ENCODE measurements around the gene CYSRT1. TPM values are rescaled to one million over a fixed set of nuclear protein-coding genes. Genes with fewer than 3 reads are reported as not detected.

Gene CYSRT1
- total and polyA plus RNA-seq, 2 donors (not counting 1 experiment from before 2014, with no cell fraction given) = 0.22 to 0.51 TPM

- H3K4me3 Mint-ChIP-seq = no peak overlapping the region
- intact Hi-C loops (cut with micrococcal nuclease) = no loop called here
- Histone ChIP-seq H3K27ac (ENCODE audit: low read length in 2 of 2) (no peak overlapping the region), H3K27me3 (replicated peaks in 1 of 4; ENCODE audit: control extremely low read depth in 1 of 4, control insufficient read depth in 3 of 4, insufficient read depth in 4 of 4, low read length in 3 of 4) (no peaks in the 10 kb centered on the region), H3K4me1 (ENCODE audit: control insufficient read depth in 2 of 2, insufficient read depth in 2 of 2, low read length in 2 of 2) (peaks cover 41 to 71% of the 10 kb centered on the region in 2 donors), H3K4me3 (ENCODE audit: control extremely low read depth in 1 of 5, extremely low read depth in 1 of 5, insufficient read depth in 1 of 5, low read depth in 2 of 5, low read length in 4 of 5) (no peak overlapping the region), H2AFZ (ENCODE audit: insufficient read depth, low read depth, low read length, poor library complexity, severe bottlenecking) (no peak overlapping the region), H3K9me3 (ENCODE audit: control extremely low read depth in 1 of 3, control insufficient read depth in 2 of 3, insufficient read depth in 1 of 3, low read length in 2 of 3) (no peaks in the 10 kb centered on the region), H4K20me1 (ENCODE audit: control insufficient read depth, insufficient read depth, low read length, poor library complexity, severe bottlenecking) (peaks cover 13% of the 10 kb centered on the region), H3K4me2 (replicated peaks; ENCODE audit: low read depth, low read length, poor library complexity, severe bottlenecking) (no peak overlapping the region), H3K79me2 (ENCODE audit: control insufficient read depth, insufficient read depth, low read length) (peaks cover 37% of the 10 kb centered on the region), H3K9ac (ENCODE audit: low read length) (no peak overlapping the region), H3K36me3 (replicated peaks in 1 of 2; ENCODE audit: control extremely low read depth in 1 of 2, control insufficient read depth in 1 of 2, extremely low read depth in 1 of 2, insufficient read depth in 2 of 2, low read length in 1 of 2) (peaks cover 0 to 11% of the 10 kb centered on the region in 2 experiments)
- H3K27ac Mint-ChIP-seq = no peak overlapping the region
- 91% methylated on average over 39 of the region's 39 CpGs for WGBS (ENCODE audit: insufficient coverage)
- ChIA-PET CTCF (interaction anchor here (0.8 to 1.4 kb wide), 2 partner anchors 11 to 24 kb away, joined by 3 read pairs; no protein-coding TSS in a partner anchor), POLR2A (interaction anchor here (0.6 to 0.7 kb wide), 2 partner anchors 15 to 33 kb away, joined by 3 to 4 read pairs; no protein-coding TSS in a partner anchor)
- TF ChIP-seq, protein P1, sequence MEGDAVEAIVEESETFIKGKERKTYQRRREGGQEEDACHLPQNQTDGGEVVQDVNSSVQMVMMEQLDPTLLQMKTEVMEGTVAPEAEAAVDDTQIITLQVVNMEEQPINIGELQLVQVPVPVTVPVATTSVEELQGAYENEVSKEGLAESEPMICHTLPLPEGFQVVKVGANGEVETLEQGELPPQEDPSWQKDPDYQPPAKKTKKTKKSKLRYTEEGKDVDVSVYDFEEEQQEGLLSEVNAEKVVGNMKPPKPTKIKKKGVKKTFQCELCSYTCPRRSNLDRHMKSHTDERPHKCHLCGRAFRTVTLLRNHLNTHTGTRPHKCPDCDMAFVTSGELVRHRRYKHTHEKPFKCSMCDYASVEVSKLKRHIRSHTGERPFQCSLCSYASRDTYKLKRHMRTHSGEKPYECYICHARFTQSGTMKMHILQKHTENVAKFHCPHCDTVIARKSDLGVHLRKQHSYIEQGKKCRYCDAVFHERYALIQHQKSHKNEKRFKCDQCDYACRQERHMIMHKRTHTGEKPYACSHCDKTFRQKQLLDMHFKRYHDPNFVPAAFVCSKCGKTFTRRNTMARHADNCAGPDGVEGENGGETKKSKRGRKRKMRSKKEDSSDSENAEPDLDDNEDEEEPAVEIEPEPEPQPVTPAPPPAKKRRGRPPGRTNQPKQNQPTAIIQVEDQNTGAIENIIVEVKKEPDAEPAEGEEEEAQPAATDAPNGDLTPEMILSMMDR (IDR thresholded peaks at IDR 0.05) = no peak
- TF ChIP-seq EZH2 (IDR thresholded peaks at IDR 0.05; ENCODE audit: borderline replicate concordance, insufficient read depth, low read depth, low read length, poor library complexity, severe bottlenecking) = no peak
- ATAC-seq (ENCODE audit: low read depth) (no peak), DNase-seq (no peak)
- H3K9me3 Mint-ChIP-seq (ENCODE audit: insufficient read depth) = no peaks in the 10 kb centered on the region
- H3K27me3 Mint-ChIP-seq = no peaks in the 10 kb centered on the region
- peaks cover 55% of the 10 kb centered on the region for H3K4me1 Mint-ChIP-seq
Observed at GRCh38 chr9:137272241-137273094, 47.5 kb downstream of the CYSRT1 start.

GRCh38 chr9:137273095-137273490 lies 48.1 kb downstream of the CYSRT1 start:
- intact Hi-C loops (cut with micrococcal nuclease) = no loop called here
- Mint-ChIP-seq H3K4me3 (no peak overlapping the region), H3K27ac (no peak overlapping the region), H3K27me3 (no peaks in the 10 kb centered on the region), H3K4me1 (peaks cover 53% of the 10 kb centered on the region), H3K9me3 (ENCODE audit: insufficient read depth) (no peaks in the 10 kb centered on the region)
- Histone ChIP-seq H3K4me2 (replicated peaks; ENCODE audit: low read depth, low read length, poor library complexity, severe bottlenecking) (no peak overlapping the region), H3K27ac (ENCODE audit: low read length in 2 of 2) (no peak overlapping the region), H4K20me1 (ENCODE audit: control insufficient read depth, insufficient read depth, low read length, poor library complexity, severe bottlenecking) (peaks cover 8% of the 10 kb centered on the region), H3K9ac (ENCODE audit: low read length) (no peak overlapping the region), H3K4me3 (ENCODE audit: control extremely low read depth in 1 of 5, extremely low read depth in 1 of 5, insufficient read depth in 1 of 5, low read depth in 2 of 5, low read length in 4 of 5) (no peak overlapping the region), H3K9me3 (ENCODE audit: control extremely low read depth in 1 of 3, control insufficient read depth in 2 of 3, insufficient read depth in 1 of 3, low read length in 2 of 3) (no peaks in the 10 kb centered on the region), H3K27me3 (replicated peaks in 1 of 4; ENCODE audit: control extremely low read depth in 1 of 4, control insufficient read depth in 3 of 4, insufficient read depth in 4 of 4, low read length in 3 of 4) (no peaks in the 10 kb centered on the region), H3K36me3 (replicated peaks in 1 of 2; ENCODE audit: control extremely low read depth in 1 of 2, control insufficient read depth in 1 of 2, extremely low read depth in 1 of 2, insufficient read depth in 2 of 2, low read length in 1 of 2) (peaks cover 0 to 11% of the 10 kb centered on the region in 2 experiments), H3K79me2 (ENCODE audit: control insufficient read depth, insufficient read depth, low read length) (peaks cover 42% of the 10 kb centered on the region), H3K4me1 (ENCODE audit: control insufficient read depth in 2 of 2, insufficient read depth in 2 of 2, low read length in 2 of 2) (peaks cover 36 to 71% of the 10 kb centered on the region in 2 donors), H2AFZ (ENCODE audit: insufficient read depth, low read depth, low read length, poor library complexity, severe bottlenecking) (no peak overlapping the region)
- CTCF ChIA-PET = interaction anchor here (0.6 to 1.4 kb wide), 2 partner anchors 24 to 151 kb away, joined by 3 read pairs; no protein-coding TSS in a partner anchor
- ATAC-seq (ENCODE audit: low read depth) = no peak
- peak; percentile 9 for DNase-seq
- 98% methylated on average over 13 of the region's 13 CpGs for WGBS (ENCODE audit: insufficient coverage)
- POLR2A ChIA-PET = interaction anchor here (0.7 kb wide), 1 partner anchor 33 kb away, joined by 3 read pairs; no protein-coding TSS in a partner anchor
- no peak for TF ChIP-seq EZH2 (IDR thresholded peaks at IDR 0.05; ENCODE audit: borderline replicate concordance, insufficient read depth, low read depth, low read length, poor library complexity, severe bottlenecking)
- TF ChIP-seq, protein P1 (IDR thresholded peaks at IDR 0.05) = no peak
